ENCODE measurements around the gene TSC22D1.

Gene TSC22D1

GRCh38 chr13:44546164-44546563 lies 30.0 kb downstream of the TSC22D1 start:
- Histone ChIP-seq H3K9me3 (ENCODE audit: insufficient read depth, low read length) (no peaks in the 10 kb centered on the region), H3K9me2 (replicated peaks; ENCODE audit: insufficient read depth, low read length) (no peaks in the 10 kb centered on the region), H2AFZ (ENCODE audit: low read depth, low read length, severe bottlenecking) (no peak overlapping the region), H3K9ac (ENCODE audit: low read length) (no peak overlapping the region), H3K36me3 (ENCODE audit: low read length) (no peaks in the 10 kb centered on the region), H4K20me1 (ENCODE audit: low read depth, low read length) (no peaks in the 10 kb centered on the region), H3K27ac (ENCODE audit: low read depth, low read length) (no peak overlapping the region), H3F3A (ENCODE audit: insufficient read depth) (no peaks in the 10 kb centered on the region), H3K79me2 (ENCODE audit: insufficient read depth, low read length) (0 out of 2 replicates have a peak, but pooled peaks cover 3% of the 10 kb centered on the region), H3K4me2 (ENCODE audit: low read depth, low read length, poor library complexity, severe bottlenecking) (no peak overlapping the region), H3K27me3 (ENCODE audit: low read length) (no peaks in the 10 kb centered on the region), H3K4me3 (ENCODE audit: insufficient read depth, low read length, poor library complexity, severe bottlenecking) (no peak overlapping the region)
- TF ChIP-seq, protein P1, sequence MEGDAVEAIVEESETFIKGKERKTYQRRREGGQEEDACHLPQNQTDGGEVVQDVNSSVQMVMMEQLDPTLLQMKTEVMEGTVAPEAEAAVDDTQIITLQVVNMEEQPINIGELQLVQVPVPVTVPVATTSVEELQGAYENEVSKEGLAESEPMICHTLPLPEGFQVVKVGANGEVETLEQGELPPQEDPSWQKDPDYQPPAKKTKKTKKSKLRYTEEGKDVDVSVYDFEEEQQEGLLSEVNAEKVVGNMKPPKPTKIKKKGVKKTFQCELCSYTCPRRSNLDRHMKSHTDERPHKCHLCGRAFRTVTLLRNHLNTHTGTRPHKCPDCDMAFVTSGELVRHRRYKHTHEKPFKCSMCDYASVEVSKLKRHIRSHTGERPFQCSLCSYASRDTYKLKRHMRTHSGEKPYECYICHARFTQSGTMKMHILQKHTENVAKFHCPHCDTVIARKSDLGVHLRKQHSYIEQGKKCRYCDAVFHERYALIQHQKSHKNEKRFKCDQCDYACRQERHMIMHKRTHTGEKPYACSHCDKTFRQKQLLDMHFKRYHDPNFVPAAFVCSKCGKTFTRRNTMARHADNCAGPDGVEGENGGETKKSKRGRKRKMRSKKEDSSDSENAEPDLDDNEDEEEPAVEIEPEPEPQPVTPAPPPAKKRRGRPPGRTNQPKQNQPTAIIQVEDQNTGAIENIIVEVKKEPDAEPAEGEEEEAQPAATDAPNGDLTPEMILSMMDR (IDR thresholded peaks at IDR 0.05; ENCODE audit: insufficient read depth, low read length, poor library complexity, severe bottlenecking) = no peak
- TF ChIP-seq EZH2phosphoT487 (conservative IDR thresholded peaks at IDR 0.05; ENCODE audit: low read length) = no peak

- H3K36me3 ChIP-seq (ENCODE audit: low read length) = peaks cover 3% of the 10 kb centered on the region; the same call in 1 of the 2 replicates
- 0 out of 2 replicates have a peak, but pooled peaks cover 2% of the 10 kb centered on the region for H3F3A ChIP-seq (ENCODE audit: insufficient read depth)
- H3K27ac ChIP-seq (ENCODE audit: low read depth, low read length) = no peak overlapping the region
- no peak overlapping the region for H2AFZ ChIP-seq (ENCODE audit: low read depth, low read length, severe bottlenecking)
- 0 out of 2 replicates have a peak, but pooled peaks cover 3% of the 10 kb centered on the region for H3K79me2 ChIP-seq (ENCODE audit: insufficient read depth, low read length)
- no peak overlapping the region for H3K4me2 ChIP-seq (ENCODE audit: low read depth, low read length, poor library complexity, severe bottlenecking)
- TF ChIP-seq, protein P1 (IDR thresholded peaks at IDR 0.05; ENCODE audit: insufficient read depth, low read length, poor library complexity, severe bottlenecking) = no peak
- no peak for TF ChIP-seq EZH2phosphoT487 (conservative IDR thresholded peaks at IDR 0.05; ENCODE audit: low read length)
- no peak overlapping the region for H3K9ac ChIP-seq (ENCODE audit: low read length)
- no peaks in the 10 kb centered on the region for H4K20me1 ChIP-seq (ENCODE audit: low read depth, low read length)
- no peaks in the 10 kb centered on the region for H3K9me2 ChIP-seq (replicated peaks; ENCODE audit: insufficient read depth, low read length)
- H3K4me3 ChIP-seq (ENCODE audit: insufficient read depth, low read length, poor library complexity, severe bottlenecking) = no peak overlapping the region
- no peaks in the 10 kb centered on the region for H3K27me3 ChIP-seq (ENCODE audit: low read length)
- no peaks in the 10 kb centered on the region for H3K9me3 ChIP-seq (ENCODE audit: insufficient read depth, low read length)
Observed at GRCh38 chr13:44543369-44543768, 32.8 kb downstream of the TSC22D1 start.

DNA sequence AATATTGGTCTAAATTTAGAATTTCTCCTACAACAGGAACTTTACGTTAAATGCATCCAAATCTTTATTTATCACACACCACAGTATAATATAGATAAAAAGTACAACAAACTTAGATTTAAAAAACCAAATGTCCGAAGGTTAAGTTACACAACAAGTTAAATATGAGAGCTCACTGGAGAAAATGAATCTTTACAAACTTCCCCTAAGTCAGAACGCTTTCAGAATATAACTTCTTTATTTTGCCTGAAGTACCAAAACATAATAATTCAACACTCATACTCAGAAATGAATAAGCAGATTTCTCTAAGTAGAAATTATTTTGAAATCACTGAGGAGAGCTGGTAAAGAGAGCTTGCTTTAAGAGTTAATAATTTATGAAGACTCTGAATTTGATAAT lies 33.8 kb downstream of the TSC22D1 start:
- Histone ChIP-seq H3K9ac (ENCODE audit: low read length) (no peak overlapping the region), H2AFZ (ENCODE audit: low read depth, low read length, severe bottlenecking) (no peak overlapping the region), H3K4me3 (ENCODE audit: insufficient read depth, low read length, poor library complexity, severe bottlenecking) (no peak overlapping the region), H3K9me2 (replicated peaks; ENCODE audit: insufficient read depth, low read length) (no peaks in the 10 kb centered on the region), H3F3A (ENCODE audit: insufficient read depth) (0 out of 2 replicates have a peak, but pooled peaks cover 4% of the 10 kb centered on the region), H3K79me2 (ENCODE audit: insufficient read depth, low read length) (no peaks in the 10 kb centered on the region), H3K9me3 (ENCODE audit: insufficient read depth, low read length) (no peaks in the 10 kb centered on the region), H3K4me2 (ENCODE audit: low read depth, low read length, poor library complexity, severe bottlenecking) (no peak overlapping the region), H3K27me3 (ENCODE audit: low read length) (no peaks in the 10 kb centered on the region), H3K36me3 (ENCODE audit: low read length) (peaks cover 4% of the 10 kb centered on the region; the same call in 1 of the 2 replicates), H4K20me1 (ENCODE audit: low read depth, low read length) (no peaks in the 10 kb centered on the region), H3K27ac (ENCODE audit: low read depth, low read length) (no peak overlapping the region)
- TF ChIP-seq EZH2phosphoT487 (conservative IDR thresholded peaks at IDR 0.05; ENCODE audit: low read length) = no peak
- TF ChIP-seq, protein P1 (IDR thresholded peaks at IDR 0.05; ENCODE audit: insufficient read depth, low read length, poor library complexity, severe bottlenecking) = no peak

Data from SU-DHL-6 (cell line).